Panc1 (cell line): ENCODE results near the gene GLIS1. TPM values are rescaled to one million over a fixed set of nuclear protein-coding genes. Genes with fewer than 3 reads are reported as not detected.

Source experiments
- ATAC-seq: fragments of 200-7000 bp; cut with Tn5 transposase; 2 replicates; pipeline ENCODE4 v1.9.1; 2020; ENCODE audit warnings: mild to moderate bottlenecking, moderate library complexity
- BruUV-seq: library from RNA; stranded (reverse); fragments of 400-500 nt; replicated peaks from 2 replicates; lab custom pipeline; 2021; lab: Mats Ljungman, UMichigan
- CTCF ChIA-PET: fragments of 300-600 bp; sonication (Branson Sonifier 250); formaldehyde crosslinking; loops from one replicate; lab custom pipeline; 2022; ENCODE audit warnings: antibody characterized with exemption; lab: Charles Lee
- POLR2A ChIA-PET: fragments of 300-600 bp; sonication (Branson Sonifier 250); formaldehyde crosslinking; loops from one replicate; lab custom pipeline; 2022; ENCODE audit warnings: antibody characterized with exemption; lab: Charles Lee
- DNase-seq: peaks from one replicate; pipeline ENCODE4 v3.0.0-alpha.2; 2010; ENCODE audit warnings: low read depth, low spot score
- H3K27ac ChIP-seq: 2 replicates; pipeline ENCODE4 v1.5.1; 2011; ENCODE audit warnings: mild to moderate bottlenecking, low read length, inconsistent platforms
- H3K27me3 ChIP-seq: fragments of 200-500 bp; sonication (Bioruptor generic); 2 replicates; pipeline ENCODE4 v1.6.0; 2014; ENCODE audit warnings: low read length, inconsistent platforms; ENCODE audit not compliant: control insufficient read depth, insufficient read depth
- H3K36me3 ChIP-seq: fragments of 200-500 bp; sonication (Bioruptor generic); 2 replicates; pipeline ENCODE4 v1.5.1; 2014; ENCODE audit warnings: inconsistent platforms, mild to moderate bottlenecking, low read length, moderate library complexity; ENCODE audit not compliant: control insufficient read depth, insufficient read depth
- H3K4me1 ChIP-seq: 2 replicates; pipeline ENCODE4 v1.5.1; 2011; ENCODE audit warnings: inconsistent platforms, mild to moderate bottlenecking, low read length, moderate library complexity; ENCODE audit not compliant: control insufficient read depth, insufficient read depth
- H3K4me3 ChIP-seq, 2 experiments: 2 replicates each; pipeline ENCODE4 v1.5.1; 2011 to 2012; ENCODE audit warnings: low read depth in 2 of 2, low read length in 2 of 2, mild to moderate bottlenecking in 2 of 2, inconsistent platforms in 1 of 2, moderate library complexity in 1 of 2
- H3K9me3 ChIP-seq: fragments of 200-500 bp; sonication (Bioruptor generic); 2 replicates; pipeline ENCODE4 v1.5.1; 2014; ENCODE audit warnings: low read depth, mild to moderate bottlenecking, inconsistent platforms, low read length, moderate library complexity; ENCODE audit not compliant: control insufficient read depth, insufficient read depth
- CTCF ChIP-seq: fragments of 450-650 bp; IDR thresholded peaks from 2 replicates; pipeline ENCODE4 v1.5.1; 2017; ENCODE audit warnings: mild to moderate bottlenecking
- POLR2AphosphoS5 ChIP-seq: IDR thresholded peaks from 2 replicates; pipeline ENCODE4 v1.6.1; 2012; ENCODE audit warnings: mild to moderate bottlenecking, low read depth, low read length, moderate library complexity
- REST ChIP-seq, 2 experiments: IDR thresholded peaks; 2 replicates each; pipeline ENCODE4 v1.6.1; 2011 to 2012; ENCODE audit warnings: low read depth in 2 of 2, control low read depth in 1 of 2, low read length in 1 of 2, mild to moderate bottlenecking in 1 of 2, moderate library complexity in 1 of 2; ENCODE audit not compliant: insufficient read depth in 1 of 2
- SIN3A ChIP-seq: IDR thresholded peaks from 2 replicates; pipeline ENCODE4 v1.6.1; 2012; ENCODE audit warnings: low read depth, mild to moderate bottlenecking, low read length, moderate library complexity, borderline replicate concordance; ENCODE audit not compliant: insufficient read depth
- TCF7L2 ChIP-seq: IDR thresholded peaks from 2 replicates; pipeline ENCODE4 v1.6.1; 2011; ENCODE audit warnings: mild to moderate bottlenecking, low read depth, low read length, inconsistent platforms
- in situ Hi-C: cut with HindIII; loops from 2 replicates; pipeline ENCODE4 v1.10.0; 2016; ENCODE audit warnings: low sequenced_read_pairs, low pct_unique_long_range_greater_than_20kb
- intact Hi-C: fragments of 100-400 bp; cut with micrococcal nuclease; formaldehyde crosslinking; loops from one replicate; pipeline ENCODE4 v1.10.0; 2022; ENCODE audit not compliant: unreplicated experiment
- total RNA-seq: library from RNA; stranded (reverse); gene quantifications from one replicate; pipeline ENCODE4 v1.2.1, GENCODE V29; 2021; ENCODE audit not compliant: unreplicated experiment

GLIS1 gene
- total RNA-seq, 1 experiment from 2014 or later: 0.28 TPM

- H3K4me3 ChIP-seq: no peak overlapping the region
- intact Hi-C loops: no loop called here
- H3K36me3 ChIP-seq: no peaks in the 10 kb centered on the region
- no peaks in the 10 kb centered on the region for H3K9me3 ChIP-seq
- in situ Hi-C loops: no loop called here
- ATAC-seq (no peak), DNase-seq (no peak)
- no peaks in the 10 kb centered on the region for H3K4me1 ChIP-seq
- no peaks in the 10 kb centered on the region for H3K27me3 ChIP-seq
- TF ChIP-seq CTCF (no peak), SIN3A (no peak), TCF7L2 (no peak), POLR2AphosphoS5 (no peak), REST (IDR thresholded peaks at IDR 0.05; ENCODE audit: insufficient read depth in 1 of 2, low read depth in 2 of 2, low read length in 1 of 2) (no peak)
- no peak overlapping the region for H3K27ac ChIP-seq
- BruUV-seq: no TSS peak
- ChIA-PET POLR2A (no interaction called here), CTCF (no interaction called here)
These were observed 111.3 kb downstream of the GLIS1 start for GRCh38 chr1:53627666-53628065.

- in situ Hi-C loops (no loop called here), intact Hi-C loops (no loop called here)
- ChIA-PET POLR2A (no interaction called here), CTCF (no interaction called here)
- Histone ChIP-seq H3K4me1 (no peaks in the 10 kb centered on the region), H3K4me3 (no peak overlapping the region), H3K27me3 (no peaks in the 10 kb centered on the region), H3K9me3 (no peaks in the 10 kb centered on the region), H3K36me3 (no peaks in the 10 kb centered on the region), H3K27ac (no peak overlapping the region)
- TF ChIP-seq TCF7L2: no peak
- no peak for TF ChIP-seq REST (IDR thresholded peaks at IDR 0.05; ENCODE audit: insufficient read depth in 1 of 2, low read depth in 2 of 2, low read length in 1 of 2)
- no peak for TF ChIP-seq POLR2AphosphoS5
- no peak for TF ChIP-seq SIN3A
- no peak for TF ChIP-seq CTCF
- DNase-seq (no peak), ATAC-seq (no peak)
- no TSS peak for BruUV-seq
These were observed 111.9 kb downstream of the GLIS1 start for GRCh38 chr1:53627031-53627430.
